ENCODE data around the gene TECTB. TPM values are rescaled to one million over a fixed set of nuclear protein-coding genes. Genes with fewer than 3 reads are reported as not detected.

TECTB gene
- total RNA-seq, 1 donor from 2014 or later: not detected

- no peak for DNase-seq (ENCODE audit: low read depth)
- no peak for TF ChIP-seq CTCF (IDR thresholded peaks at IDR 0.05; ENCODE audit: insufficient read depth, low read length, severe bottlenecking)
- H3K4me3 ChIP-seq (ENCODE audit: low read depth, low read length): no peak overlapping the region
- no peak for FAIRE-seq
- no peaks in the 10 kb centered on the region for H3K27me3 ChIP-seq (ENCODE audit: control insufficient read depth, insufficient read depth, low read length)
- no peaks in the 10 kb centered on the region for H3K36me3 ChIP-seq (ENCODE audit: control insufficient read depth, insufficient read depth, low read length)
Measured at GRCh38 chr10:112290054-112290373, 6.8 kb downstream of the TECTB start.

- H3K4me3 ChIP-seq (ENCODE audit: low read depth, low read length): no peak overlapping the region
- H3K27me3 ChIP-seq (ENCODE audit: control insufficient read depth, insufficient read depth, low read length): no peaks in the 10 kb centered on the region
- TF ChIP-seq CTCF (IDR thresholded peaks at IDR 0.05; ENCODE audit: insufficient read depth, low read length, severe bottlenecking): no peak
- no peak for DNase-seq (ENCODE audit: low read depth)
- no peaks in the 10 kb centered on the region for H3K36me3 ChIP-seq (ENCODE audit: control insufficient read depth, insufficient read depth, low read length)
- no peak for FAIRE-seq
Measured at GRCh38 chr10:112294169-112294568, 11.0 kb downstream of the TECTB start.

- no peak for DNase-seq (ENCODE audit: low read depth)
- Histone ChIP-seq H3K4me3 (ENCODE audit: low read depth, low read length) (no peak overlapping the region), H3K27me3 (ENCODE audit: control insufficient read depth, insufficient read depth, low read length) (no peaks in the 10 kb centered on the region), H3K36me3 (ENCODE audit: control insufficient read depth, insufficient read depth, low read length) (no peaks in the 10 kb centered on the region)
- TF ChIP-seq CTCF (IDR thresholded peaks at IDR 0.05; ENCODE audit: insufficient read depth, low read length, severe bottlenecking): no peak
- no peak for FAIRE-seq
Measured at GRCh38 chr10:112295853-112296830, 12.9 kb downstream of the TECTB start.

- Histone ChIP-seq H3K4me3 (ENCODE audit: low read depth, low read length) (no peak overlapping the region), H3K27me3 (ENCODE audit: control insufficient read depth, insufficient read depth, low read length) (no peaks in the 10 kb centered on the region), H3K36me3 (ENCODE audit: control insufficient read depth, insufficient read depth, low read length) (no peaks in the 10 kb centered on the region)
- DNase-seq (ENCODE audit: low read depth) (no peak), FAIRE-seq (no peak)
- no peak for TF ChIP-seq CTCF (IDR thresholded peaks at IDR 0.05; ENCODE audit: insufficient read depth, low read length, severe bottlenecking)
Measured at GRCh38 chr10:112296908-112297331, 13.7 kb downstream of the TECTB start.

- H3K36me3 ChIP-seq (ENCODE audit: control insufficient read depth, insufficient read depth, low read length): no peaks in the 10 kb centered on the region
- FAIRE-seq (no peak), DNase-seq (ENCODE audit: low read depth) (no peak)
- no peak overlapping the region for H3K4me3 ChIP-seq (ENCODE audit: low read depth, low read length)
- no peaks in the 10 kb centered on the region for H3K27me3 ChIP-seq (ENCODE audit: control insufficient read depth, insufficient read depth, low read length)
- no peak for TF ChIP-seq CTCF (IDR thresholded peaks at IDR 0.05; ENCODE audit: insufficient read depth, low read length, severe bottlenecking)
Measured at GRCh38 chr10:112298581-112298980, 15.4 kb downstream of the TECTB start.
